Smooth muscle cell (in vitro differentiated cells): Measurements from ENCODE around the gene RXFP1. TPM values are rescaled to one million over a fixed set of nuclear protein-coding genes. Genes with fewer than 3 reads are reported as not detected.

Experiments
- DNase-seq: peaks from one replicate; lab custom pipeline; 2025; ENCODE audit not compliant: unreplicated experiment; lab: John Stamatoyannopoulos, UW
- H2AFZ ChIP-seq: fragments of 200-600 bp; sonication (generic); 2 replicates; pipeline ENCODE4 v1.6.0; 2016; ENCODE audit warnings: antibody characterized with exemption, low read depth, mild to moderate bottlenecking
- H3F3A ChIP-seq: fragments of 200-600 bp; sonication (generic); 2 replicates; pipeline ENCODE4 v1.6.0; 2017; ENCODE audit warnings: antibody characterized with exemption, low read depth
- H3K27ac ChIP-seq: fragments of 200-600 bp; sonication (generic); 2 replicates; pipeline ENCODE4 v1.5.1; 2016; ENCODE audit warnings: low read depth, mild to moderate bottlenecking
- H3K27me3 ChIP-seq: fragments of 200-600 bp; sonication (generic); 2 replicates; pipeline ENCODE4 v1.6.1; 2016; ENCODE audit warnings: low read depth, mild to moderate bottlenecking
- H3K36me3 ChIP-seq: fragments of 200-600 bp; sonication (generic); 2 replicates; pipeline ENCODE4 v1.5.1; 2016; ENCODE audit warnings: low read depth
- H3K4me1 ChIP-seq: fragments of 200-600 bp; sonication (generic); 2 replicates; pipeline ENCODE4 v1.5.1; 2016; ENCODE audit warnings: low read depth
- H3K4me2 ChIP-seq: fragments of 200-600 bp; sonication (generic); 2 replicates; pipeline ENCODE4 v1.6.0; 2016; ENCODE audit warnings: mild to moderate bottlenecking
- H3K4me3 ChIP-seq: fragments of 200-600 bp; sonication (generic); 2 replicates; pipeline ENCODE4 v1.5.1; 2016; ENCODE audit warnings: mild to moderate bottlenecking
- H3K79me2 ChIP-seq: fragments of 200-600 bp; sonication (generic); 2 replicates; pipeline ENCODE4 v1.6.0; 2016; ENCODE audit warnings: low read depth, mild to moderate bottlenecking
- H3K9ac ChIP-seq: fragments of 200-600 bp; sonication (generic); 2 replicates; pipeline ENCODE4 v1.6.0; 2016; ENCODE audit warnings: low read depth
- H3K9me3 ChIP-seq: fragments of 200-600 bp; sonication (generic); replicated peaks from 2 replicates; pipeline ENCODE4 v1.5.1; 2016; ENCODE audit warnings: low read depth
- H4K20me1 ChIP-seq: fragments of 200-600 bp; sonication (generic); 2 replicates; pipeline ENCODE4 v1.6.0; 2016; ENCODE audit warnings: low read depth
- CTCF ChIP-seq: fragments of 200-600 bp; sonication (generic); IDR thresholded peaks from 2 replicates; pipeline ENCODE4 v1.5.1; 2017; ENCODE audit warnings: borderline replicate concordance, mild to moderate bottlenecking, antibody characterized with exemption; ENCODE audit not compliant: insufficient read depth, poor library complexity, severe bottlenecking
- WGBS: methylation state at CpG from one replicate; pipeline ENCODE4 v1.1.7; 2016; ENCODE audit warnings: low lambda C conversion rate; 5-methylcytosine and 5-hydroxymethylcytosine counted together
- polyA plus RNA-seq: library from polyadenylated mRNA; unstranded; fragments of >200 nt; fragmentation: Nextera tagmentation; extraction: Ambion mirVana; gene quantifications from 2 replicates; pipeline ENCODE4 v1.2.1, GENCODE V29; 2016
- total RNA-seq: library from RNA; depleted of rRNA; stranded (reverse); fragments of >200 nt; gene quantifications from 2 replicates; pipeline ENCODE4 v1.2.3, GENCODE V29; 2014

The RXFP1 gene
- not detected in 2 replicates for total RNA-seq
- not detected in 2 replicates for polyA plus RNA-seq

- WGBS: 90% methylated on average over 11 of the region's 11 CpGs
- no peak within 1 kb of the TSS for H3K4me2 ChIP-seq
- H3K79me2 ChIP-seq: no peaks in the 10 kb centered on the region
- DNase-seq: no peak
- no peak within 1 kb of the TSS for H3K9ac ChIP-seq
- H3K9me3 ChIP-seq: no peaks in the 10 kb centered on the region
- no peak within 1 kb of the TSS for H3K27ac ChIP-seq
- H3F3A ChIP-seq: no peaks in the 10 kb centered on the region
- no peaks in the 10 kb centered on the region for H3K36me3 ChIP-seq
- no peak within 1 kb of the TSS for H3K4me3 ChIP-seq
- TF ChIP-seq CTCF: no peak
- no peaks in the 10 kb centered on the region for H3K4me1 ChIP-seq
- H4K20me1 ChIP-seq: no peaks in the 10 kb centered on the region
- H2AFZ ChIP-seq: no peak within 1 kb of the TSS
- no peaks in the 10 kb centered on the region for H3K27me3 ChIP-seq
These were observed at the start of gene RXFP1 for GRCh38 chr4:158521484-158522088. Gene RXFP1, plus strand, starts transcription at chr4:158521882. Its CDS starts 95 bp downstream, at chr4:158521977.

GRCh38 chr4:158481811-158482210, 39.9 kb upstream of the RXFP1 start:
- H3K27me3 ChIP-seq: no peaks in the 10 kb centered on the region
- no peak overlapping the region for H3K9ac ChIP-seq
- no peaks in the 10 kb centered on the region for H3K36me3 ChIP-seq
- no peak for DNase-seq
- no peak overlapping the region for H3K4me2 ChIP-seq
- no peak overlapping the region for H3K27ac ChIP-seq
- H3K4me1 ChIP-seq: no peaks in the 10 kb centered on the region
- no peaks in the 10 kb centered on the region for H3K79me2 ChIP-seq
- no peaks in the 10 kb centered on the region for H4K20me1 ChIP-seq
- H2AFZ ChIP-seq: no peak overlapping the region
- no peak overlapping the region for H3K4me3 ChIP-seq
- TF ChIP-seq CTCF: no peak
- no peaks in the 10 kb centered on the region for H3K9me3 ChIP-seq
- no peaks in the 10 kb centered on the region for H3F3A ChIP-seq

GRCh38 chr4:158484173-158484885, 37.4 kb upstream of the RXFP1 start:
- TF ChIP-seq CTCF: no peak
- Histone ChIP-seq H3K4me3 (no peak overlapping the region), H3F3A (no peaks in the 10 kb centered on the region), H3K79me2 (no peaks in the 10 kb centered on the region), H4K20me1 (no peaks in the 10 kb centered on the region), H2AFZ (no peak overlapping the region), H3K9me3 (no peaks in the 10 kb centered on the region), H3K9ac (no peak overlapping the region), H3K36me3 (no peaks in the 10 kb centered on the region), H3K27ac (peak overlapping the region; percentile 58), H3K4me1 (no peaks in the 10 kb centered on the region), H3K27me3 (no peaks in the 10 kb centered on the region), H3K4me2 (no peak overlapping the region)
- no peak for DNase-seq
- WGBS: 80% methylated on average over 4 of the region's 4 CpGs

- Histone ChIP-seq H3K9ac (no peak overlapping the region), H4K20me1 (no peaks in the 10 kb centered on the region), H3K9me3 (no peaks in the 10 kb centered on the region), H3K4me3 (no peak overlapping the region), H3K36me3 (no peaks in the 10 kb centered on the region), H3K79me2 (no peaks in the 10 kb centered on the region), H3F3A (no peaks in the 10 kb centered on the region), H3K4me2 (no peak overlapping the region), H2AFZ (no peak overlapping the region), H3K27ac (no peak overlapping the region), H3K27me3 (no peaks in the 10 kb centered on the region), H3K4me1 (no peaks in the 10 kb centered on the region)
- no peak for TF ChIP-seq CTCF
- DNase-seq: no peak
These were observed 31.1 kb upstream of the RXFP1 start for GRCh38 chr4:158490629-158491028.
